K562 (cell line): ENCODE data around the gene WDR45. TPM values are rescaled to one million over a fixed set of nuclear protein-coding genes. Genes with fewer than 3 reads are reported as not detected.

Experiments used
- GATA2 ChIP-seq: sonication (generic); formaldehyde crosslinking; IDR thresholded peaks from 2 replicates; pipeline ENCODE4 v1.4.0; 2020; ENCODE audit warnings: mild to moderate bottlenecking, missing genetic modification reagents
- GTF2A2 ChIP-seq: IDR thresholded peaks from 2 replicates; pipeline ENCODE4 v1.6.1; 2016; ENCODE audit warnings: mild to moderate bottlenecking, missing genetic modification characterization, missing compliant biosample characterization
- KDM4B ChIP-seq, 2 experiments: fragments of 450-650 bp in 1 of 2; sonication (generic) in 1 of 2; IDR thresholded peaks; 2 replicates each; pipeline ENCODE4 v1.6.1; 2016 to 2017; ENCODE audit warnings: borderline replicate concordance in 2 of 2, antibody characterized with exemption in 1 of 2, low read depth in 1 of 2, mild to moderate bottlenecking in 1 of 2
- NR2C2 ChIP-seq, 2 experiments: fragments of 200-800 bp in 1 of 2; sonication (Bioruptor generic) in 1 of 2; sonication (generic) in 1 of 2; formaldehyde crosslinking in 1 of 2; IDR thresholded peaks; 2 replicates each; pipeline versions ENCODE4 v1.6.1 to v1.8.0; 2016 to 2022; ENCODE audit warnings: mild to moderate bottlenecking in 1 of 2, missing compliant biosample characterization in 1 of 2, missing genetic modification characterization in 1 of 2, missing genetic modification reagents in 1 of 2
- SMAD1 ChIP-seq: fragments of 150-350 bp; IDR thresholded peaks from 2 replicates; pipeline ENCODE4 v1.6.1; 2014; ENCODE audit warnings: low read length, low read depth; ENCODE audit not compliant: partially characterized antibody
- SMARCA5 ChIP-seq: fragments of 450-650 bp; IDR thresholded peaks from 2 replicates; pipeline ENCODE4 v1.6.1; 2016
- TFAM ChIP-seq: fragments of 250-450 bp; sonication (Bioruptor Pico); conservative IDR thresholded peaks from 2 replicates; pipeline ENCODE4 v1.5.0; 2021; ENCODE audit warnings: mild to moderate bottlenecking, moderate library complexity
- ZKSCAN8 ChIP-seq: fragments of 200-800 bp; sonication (Bioruptor generic); IDR thresholded peaks from 2 replicates; pipeline ENCODE4 v1.6.1; 2016; ENCODE audit warnings: missing genetic modification characterization, missing compliant biosample characterization
- ZNF140 ChIP-seq: fragments of 250-450 bp; sonication (Bioruptor Pico); IDR thresholded peaks from 2 replicates; pipeline ENCODE4 v1.8.0; 2021; ENCODE audit warnings: moderate library complexity, mild to moderate bottlenecking, inconsistent platforms
- ZNF277 ChIP-seq: fragments of 250-450 bp; sonication (Bioruptor Pico); IDR thresholded peaks from 2 replicates; pipeline ENCODE4 v1.8.0; 2022; ENCODE audit warnings: inconsistent platforms, mild to moderate bottlenecking, moderate library complexity, borderline replicate concordance
- polyA plus RNA-seq, 8 experiments: library from polyadenylated mRNA; depleted of rRNA in 4 of 8; stranded (reverse) in 5 of 8; unstranded in 3 of 8; fragments of >200 nt; fragmentation: Nextera tagmentation in 2 of 8; fragmentation: Illumina TruSeq in 1 of 8; extraction: Ambion mirVana in 2 of 8; extraction: Trizol in 1 of 8; gene quantifications; 2 replicates each; pipeline versions ENCODE4 v1.2.1 to v1.2.3, GENCODE V29; 2011 to 2014; ENCODE audit warnings: inconsistent platforms in 1 of 8, missing spikeins in 1 of 8
- total RNA-seq, 7 experiments: library from RNA; depleted of rRNA in 6 of 7; stranded (reverse); fragments of >200 nt in 6 of 7; fragmentation: Illumina TruSeq in 2 of 7; extraction: Trizol in 2 of 7; gene quantifications; 2 replicates each; pipeline versions ENCODE4 v1.2.1 to v1.2.3, GENCODE V29; 2011 to 2021; ENCODE audit warnings: low replicate concordance in 1 of 7
- TF ChIP-seq, protein P1 (sequence below), 2 experiments: fragments of 450-650 bp; IDR thresholded peaks; 2 replicates each; pipeline ENCODE4 v1.6.1; 2016; ENCODE audit warnings: mild to moderate bottlenecking in 2 of 2, borderline replicate concordance in 1 of 2, low read depth in 1 of 2, moderate library complexity in 1 of 2
- TF ChIP-seq, protein P2 (sequence below): fragments of 450-650 bp; formaldehyde crosslinking; IDR thresholded peaks from 2 replicates; pipeline ENCODE4 v1.4.0; 2022; ENCODE audit warnings: missing genetic modification characterization
- TF ChIP-seq, protein P3 (sequence below): sonication (generic); formaldehyde crosslinking; IDR thresholded peaks from 2 replicates; pipeline ENCODE4 v1.8.1; 2023; ENCODE audit warnings: mild to moderate bottlenecking, missing genetic modification reagents

The WDR45 gene
- total and polyA plus RNA-seq, 9 of the 15 experiments (the other 6 are each of a cell fraction or from before 2014, with no cell fraction given): 19.4 to 136 (median 59.7) TPM

GRCh38 chrX:49043220-49043986 lies 36.3 kb downstream of the WDR45 start, which contains the start of gene TFE3 (continued):
- TF ChIP-seq, protein P1, sequence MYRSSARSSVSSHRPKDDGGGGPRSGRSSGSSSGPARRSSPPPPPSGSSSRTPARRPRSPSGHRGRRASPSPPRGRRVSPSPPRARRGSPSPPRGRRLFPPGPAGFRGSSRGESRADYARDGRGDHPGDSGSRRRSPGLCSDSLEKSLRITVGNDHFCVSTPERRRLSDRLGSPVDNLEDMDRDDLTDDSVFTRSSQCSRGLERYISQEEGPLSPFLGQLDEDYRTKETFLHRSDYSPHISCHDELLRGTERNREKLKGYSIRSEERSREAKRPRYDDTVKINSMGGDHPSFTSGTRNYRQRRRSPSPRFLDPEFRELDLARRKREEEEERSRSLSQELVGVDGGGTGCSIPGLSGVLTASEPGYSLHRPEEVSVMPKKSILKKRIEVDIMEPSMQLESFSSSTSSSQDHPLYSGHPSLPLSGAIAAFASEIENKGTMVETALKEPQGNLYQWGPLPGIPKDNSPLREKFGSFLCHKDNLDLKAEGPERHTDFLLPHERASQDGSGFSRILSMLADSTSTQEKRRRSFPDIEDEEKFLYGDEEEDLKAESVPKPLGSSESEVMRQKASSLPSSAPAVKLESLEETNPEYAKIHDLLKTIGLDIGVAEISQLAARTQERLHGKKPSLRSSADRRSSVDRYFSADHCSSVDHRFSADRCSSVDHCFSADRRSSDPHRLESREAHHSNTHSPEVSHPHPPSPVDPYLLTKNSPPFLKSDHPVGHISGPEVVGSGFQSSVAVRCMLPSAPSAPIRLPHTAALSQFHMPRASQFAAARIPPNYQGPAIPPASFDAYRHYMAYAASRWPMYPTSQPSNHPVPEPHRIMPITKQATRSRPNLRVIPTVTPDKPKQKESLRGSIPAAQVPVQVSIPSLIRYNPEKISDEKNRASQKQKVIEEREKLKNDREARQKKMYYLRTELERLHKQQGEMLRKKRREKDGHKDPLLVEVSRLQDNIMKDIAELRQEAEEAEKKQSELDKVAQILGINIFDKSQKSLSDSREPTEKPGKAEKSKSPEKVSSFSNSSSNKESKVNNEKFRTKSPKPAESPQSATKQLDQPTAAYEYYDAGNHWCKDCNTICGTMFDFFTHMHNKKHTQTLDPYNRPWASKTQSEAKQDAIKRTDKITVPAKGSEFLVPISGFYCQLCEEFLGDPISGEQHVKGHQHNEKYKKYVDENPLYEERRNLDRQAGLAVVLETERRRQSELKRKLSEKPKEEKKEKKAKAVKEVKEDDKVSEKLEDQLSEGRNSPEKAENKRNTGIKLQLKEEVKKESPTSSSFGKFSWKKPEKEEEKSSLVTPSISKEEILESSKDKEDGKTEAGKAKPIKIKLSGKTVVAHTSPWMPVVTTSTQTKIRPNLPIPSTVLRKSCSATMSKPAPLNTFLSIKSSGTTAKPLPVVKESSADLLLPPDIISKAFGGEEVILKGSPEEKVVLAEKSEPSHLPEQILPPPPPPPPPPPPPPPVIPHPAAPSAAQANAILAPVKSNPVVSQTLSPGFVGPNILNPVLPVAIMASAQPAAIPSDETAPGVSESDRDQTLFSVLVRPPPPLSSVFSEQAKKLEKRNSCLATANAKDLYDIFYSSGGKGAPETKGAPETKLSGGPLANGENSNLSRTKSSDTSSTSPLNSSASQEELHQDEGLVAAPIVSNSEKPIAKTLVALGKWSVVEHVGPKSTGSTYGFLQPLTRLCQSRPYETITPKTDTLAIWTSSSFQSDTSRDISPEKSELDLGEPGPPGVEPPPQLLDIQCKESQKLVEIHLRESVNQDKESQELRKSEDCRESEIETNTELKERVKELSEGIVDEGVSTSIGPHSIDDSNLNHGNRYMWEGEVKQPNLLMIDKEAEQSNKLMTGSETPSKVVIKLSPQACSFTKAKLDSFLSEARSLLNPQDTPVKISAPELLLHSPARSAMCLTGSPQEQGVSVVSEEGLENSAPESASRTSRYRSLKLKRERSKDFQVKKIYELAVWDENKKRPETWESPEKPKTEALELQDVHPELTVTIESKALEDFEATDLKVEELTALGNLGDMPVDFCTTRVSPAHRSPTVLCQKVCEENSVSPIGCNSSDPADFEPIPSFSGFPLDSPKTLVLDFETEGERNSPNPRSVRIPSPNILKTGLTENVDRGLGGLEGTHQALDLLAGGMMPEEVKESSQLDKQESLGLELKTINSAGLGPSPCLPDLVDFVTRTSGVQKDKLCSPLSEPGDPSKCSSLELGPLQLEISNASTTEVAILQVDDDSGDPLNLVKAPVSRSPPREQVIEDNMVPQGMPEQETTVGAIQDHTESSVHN (IDR thresholded peaks at IDR 0.05; ENCODE audit: borderline replicate concordance in 1 of 2, low read depth in 1 of 2): no peak
- TF ChIP-seq, protein P2, sequence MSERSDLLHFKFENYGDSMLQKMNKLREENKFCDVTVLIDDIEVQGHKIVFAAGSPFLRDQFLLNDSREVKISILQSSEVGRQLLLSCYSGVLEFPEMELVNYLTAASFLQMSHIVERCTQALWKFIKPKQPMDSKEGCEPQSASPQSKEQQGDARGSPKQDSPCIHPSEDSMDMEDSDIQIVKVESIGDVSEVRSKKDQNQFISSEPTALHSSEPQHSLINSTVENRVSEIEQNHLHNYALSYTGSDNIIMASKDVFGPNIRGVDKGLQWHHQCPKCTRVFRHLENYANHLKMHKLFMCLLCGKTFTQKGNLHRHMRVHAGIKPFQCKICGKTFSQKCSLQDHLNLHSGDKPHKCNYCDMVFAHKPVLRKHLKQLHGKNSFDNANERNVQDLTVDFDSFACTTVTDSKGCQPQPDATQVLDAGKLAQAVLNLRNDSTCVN: no peak
- TF ChIP-seq GATA2 (no peak), ZKSCAN8 (CRISPR knock-in tag) (no peak), ZNF277 (CRISPR knock-in tag) (no peak), SMARCA5 (no peak), GTF2A2 (tag) (no peak), TFAM (no peak), NR2C2 (CRISPR knock-in tag; IDR thresholded peaks at IDR 0.05) (no peak), NR2C2 (tag; IDR thresholded peaks at IDR 0.05) (peak; percentile 38; the same call in 1 of the 2 replicates), SMAD1 (no peak), ZNF140 (CRISPR knock-in tag) (no peak), KDM4B (IDR thresholded peaks at IDR 0.05; ENCODE audit: borderline replicate concordance in 2 of 2, low read depth in 1 of 2) (peak in 1 of 2 experiments; percentile 67; a peak in 2 of 4 replicates)
- TF ChIP-seq, protein P3, sequence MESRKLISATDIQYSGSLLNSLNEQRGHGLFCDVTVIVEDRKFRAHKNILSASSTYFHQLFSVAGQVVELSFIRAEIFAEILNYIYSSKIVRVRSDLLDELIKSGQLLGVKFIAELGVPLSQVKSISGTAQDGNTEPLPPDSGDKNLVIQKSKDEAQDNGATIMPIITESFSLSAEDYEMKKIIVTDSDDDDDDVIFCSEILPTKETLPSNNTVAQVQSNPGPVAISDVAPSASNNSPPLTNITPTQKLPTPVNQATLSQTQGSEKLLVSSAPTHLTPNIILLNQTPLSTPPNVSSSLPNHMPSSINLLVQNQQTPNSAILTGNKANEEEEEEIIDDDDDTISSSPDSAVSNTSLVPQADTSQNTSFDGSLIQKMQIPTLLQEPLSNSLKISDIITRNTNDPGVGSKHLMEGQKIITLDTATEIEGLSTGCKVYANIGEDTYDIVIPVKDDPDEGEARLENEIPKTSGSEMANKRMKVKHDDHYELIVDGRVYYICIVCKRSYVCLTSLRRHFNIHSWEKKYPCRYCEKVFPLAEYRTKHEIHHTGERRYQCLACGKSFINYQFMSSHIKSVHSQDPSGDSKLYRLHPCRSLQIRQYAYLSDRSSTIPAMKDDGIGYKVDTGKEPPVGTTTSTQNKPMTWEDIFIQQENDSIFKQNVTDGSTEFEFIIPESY: peak; percentile 65; the same call in 1 of the 2 replicates
